Activated T-helper 2 cell treated with anti-CD3 and anti-CD28 coated beads, Interferon-gamma antibody, Interleukin-2, Interleukin-4, amounts not matched to agents 10 μg/mL and 5 μg/mL and 100 μg/mL, durations not matched to agents 14 hours and 24 hours and 36 hours (primary cell): Measurements from ENCODE around the gene COMP. TPM values are rescaled to one million over a fixed set of nuclear protein-coding genes. Genes with fewer than 3 reads are reported as not detected.

Experiments used
- DNase-seq: peaks from one replicate; pipeline ENCODE4 v3.0.0; 2021; ENCODE audit warnings: low spot score
- H3K27ac Mint-ChIP-seq: one replicate; pipeline ENCODE4 v1.8.0; 2021; ENCODE audit warnings: mixed read lengths
- H3K27me3 Mint-ChIP-seq: one replicate; pipeline ENCODE4 v1.8.0; 2021; ENCODE audit warnings: low read depth, mixed read lengths
- H3K36me3 Mint-ChIP-seq: one replicate; pipeline ENCODE4 v1.8.0; 2021; ENCODE audit warnings: low read depth, mixed read lengths
- H3K4me1 Mint-ChIP-seq: one replicate; pipeline ENCODE4 v1.8.0; 2021; ENCODE audit warnings: low read depth, mixed read lengths
- H3K4me3 Mint-ChIP-seq: one replicate; pipeline ENCODE4 v1.8.0; 2021; ENCODE audit warnings: low read depth, mild to moderate bottlenecking, moderate library complexity, mixed read lengths
- H3K9me3 Mint-ChIP-seq: one replicate; pipeline ENCODE4 v1.8.0; 2021; ENCODE audit warnings: mixed read lengths
- intact Hi-C: fragments of 100-400 bp; cut with micrococcal nuclease; formaldehyde crosslinking; loops from one replicate; pipeline ENCODE4 v1.15.1; 2023
- total RNA-seq: library from RNA; stranded (reverse); gene quantifications from 2 replicates; pipeline ENCODE4 v1.2.3, GENCODE V29; 2022

Gene COMP
- total RNA-seq, 1 donor from 2014 or later = not detected

DNA sequence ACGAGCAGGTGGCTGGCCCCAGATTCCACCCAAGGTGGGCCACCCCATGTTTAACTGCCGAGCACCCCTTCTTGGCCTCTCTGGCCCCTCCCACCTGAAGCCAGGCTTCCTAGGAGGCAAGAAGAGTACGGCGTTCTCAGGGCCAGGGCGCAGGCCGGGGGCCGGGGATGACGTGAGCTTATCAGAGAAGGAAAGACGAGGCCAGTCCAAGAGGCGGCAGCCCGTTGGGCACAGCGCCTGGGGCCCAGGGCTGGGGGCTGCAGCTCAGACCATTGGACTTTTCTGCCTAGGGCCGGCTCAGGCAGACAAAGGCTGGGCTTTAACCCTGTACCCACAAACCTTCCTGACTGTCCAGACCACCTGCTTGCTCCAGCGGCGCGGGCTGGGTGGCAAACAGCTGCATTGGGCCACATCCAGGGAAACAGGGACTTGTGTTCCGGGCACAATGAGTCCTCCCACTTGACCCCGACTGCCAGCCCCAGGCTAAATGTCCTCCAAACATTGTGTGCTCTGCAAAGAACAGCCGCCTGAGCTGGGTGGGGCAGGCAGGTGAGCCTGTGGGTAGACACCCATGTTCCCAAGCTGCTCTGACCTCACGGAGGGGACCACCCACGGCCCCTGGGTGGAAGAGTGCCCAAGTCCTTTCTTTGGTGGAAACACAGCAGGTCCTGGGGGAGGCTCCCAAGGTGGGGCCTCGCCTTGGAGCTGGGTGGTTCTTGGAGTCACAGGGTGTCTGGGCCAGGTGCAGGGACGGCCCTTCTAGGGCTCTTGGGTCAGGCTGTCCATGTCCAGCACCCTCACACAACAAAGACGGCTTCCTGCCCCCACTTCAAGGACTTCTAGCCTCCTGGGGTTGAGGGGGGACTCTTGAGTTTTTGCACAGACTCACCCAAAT lies 21.9 kb downstream of the COMP start:
- intact Hi-C loops = no loop called here
- Mint-ChIP-seq H3K9me3 (no peaks in the 10 kb centered on the region), H3K4me3 (no peak overlapping the region), H3K36me3 (no peaks in the 10 kb centered on the region), H3K27ac (no peak overlapping the region), H3K27me3 (no peaks in the 10 kb centered on the region), H3K4me1 (no peaks in the 10 kb centered on the region)
- DNase-seq = no peak

DNA sequence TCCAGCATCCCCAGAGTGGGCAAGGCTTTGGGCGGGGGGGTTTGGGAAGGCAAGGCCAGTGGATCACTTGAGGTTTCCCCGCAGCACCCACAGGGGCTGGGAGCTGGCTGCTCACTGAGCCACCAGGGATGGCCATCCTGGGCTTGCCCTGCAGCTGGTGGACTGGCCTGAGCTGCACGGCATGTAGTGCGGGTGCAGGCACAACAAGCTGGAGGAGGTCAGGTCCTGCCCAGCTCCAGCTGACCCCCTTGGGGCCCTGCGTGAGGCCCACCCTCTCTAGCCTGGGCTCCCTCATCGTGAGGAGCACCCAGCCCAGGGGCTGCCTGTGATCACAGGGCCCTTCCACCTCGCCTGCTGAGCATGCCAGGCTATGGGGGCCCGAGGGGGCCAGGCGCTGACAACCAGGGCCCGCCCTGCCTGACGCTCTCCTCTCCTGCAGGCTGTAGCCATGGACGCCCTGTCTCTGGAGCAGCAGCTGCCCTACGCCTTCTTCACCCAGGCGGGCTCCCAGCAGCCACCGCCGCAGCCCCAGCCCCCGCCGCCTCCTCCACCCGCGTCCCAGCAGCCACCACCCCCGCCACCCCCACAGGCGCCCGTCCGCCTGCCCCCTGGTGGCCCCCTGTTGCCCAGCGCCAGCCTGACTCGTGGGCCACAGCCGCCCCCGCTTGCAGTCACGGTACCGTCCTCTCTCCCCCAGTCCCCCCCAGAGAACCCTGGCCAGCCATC lies 22.9 kb downstream of the COMP start:
- Mint-ChIP-seq H3K36me3 (no peaks in the 10 kb centered on the region), H3K4me1 (no peaks in the 10 kb centered on the region), H3K27me3 (no peaks in the 10 kb centered on the region), H3K4me3 (no peak overlapping the region), H3K27ac (no peak overlapping the region), H3K9me3 (no peaks in the 10 kb centered on the region)
- no peak for DNase-seq
- intact Hi-C loops = no loop called here

DNA sequence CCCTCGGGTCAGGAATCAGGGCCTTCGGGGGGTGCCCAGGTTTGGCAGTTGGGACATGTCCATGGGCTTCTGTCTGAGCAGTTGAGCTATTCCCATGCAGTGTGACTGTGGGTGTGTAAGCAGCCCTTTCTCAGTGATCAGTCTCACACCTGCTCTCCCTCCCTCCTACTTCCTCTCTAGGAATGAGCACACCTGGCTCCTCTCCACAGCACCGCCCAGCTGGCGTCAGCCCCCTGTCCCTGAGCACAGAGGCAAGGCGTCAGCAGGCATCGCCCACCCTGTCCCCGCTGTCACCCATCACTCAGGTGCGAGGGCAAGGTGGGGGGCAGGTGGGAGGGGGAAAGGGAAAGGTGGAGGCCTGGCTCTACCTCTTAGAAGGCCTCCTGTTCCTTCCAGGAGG lies 25.9 kb downstream of the COMP start:
- Mint-ChIP-seq H3K27ac (no peak overlapping the region), H3K36me3 (no peaks in the 10 kb centered on the region), H3K4me1 (no peaks in the 10 kb centered on the region), H3K27me3 (no peaks in the 10 kb centered on the region), H3K9me3 (no peaks in the 10 kb centered on the region), H3K4me3 (no peak overlapping the region)
- no peak for DNase-seq
- intact Hi-C loops = no loop called here

DNA sequence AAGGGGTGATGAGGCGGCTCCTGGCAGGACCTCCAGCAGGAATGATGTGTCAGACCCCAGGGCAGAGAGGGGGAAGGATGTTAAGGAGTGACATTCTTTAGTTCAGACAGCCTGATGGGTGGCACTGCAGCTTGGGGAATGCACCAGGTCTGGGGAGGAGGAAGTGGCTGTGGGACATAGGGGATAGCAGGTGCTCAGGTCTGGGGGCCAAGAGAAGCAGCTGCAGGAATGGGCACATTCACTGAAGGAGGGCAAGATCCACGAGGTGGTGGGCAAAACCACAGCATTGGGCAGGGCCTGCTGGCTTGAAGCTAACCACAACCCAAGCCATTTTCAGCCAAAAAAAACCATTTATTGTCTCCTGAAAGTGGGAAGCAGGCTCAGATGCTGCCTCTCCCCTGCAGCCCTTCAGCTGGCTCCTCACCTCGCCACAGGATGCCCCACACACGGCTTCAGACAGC lies 26.5 kb downstream of the COMP start:
- Mint-ChIP-seq H3K4me1 (no peaks in the 10 kb centered on the region), H3K27ac (no peak overlapping the region), H3K27me3 (no peaks in the 10 kb centered on the region), H3K4me3 (no peak overlapping the region), H3K9me3 (no peaks in the 10 kb centered on the region), H3K36me3 (no peaks in the 10 kb centered on the region)
- intact Hi-C loops = no loop called here
- DNase-seq = no peak

DNA sequence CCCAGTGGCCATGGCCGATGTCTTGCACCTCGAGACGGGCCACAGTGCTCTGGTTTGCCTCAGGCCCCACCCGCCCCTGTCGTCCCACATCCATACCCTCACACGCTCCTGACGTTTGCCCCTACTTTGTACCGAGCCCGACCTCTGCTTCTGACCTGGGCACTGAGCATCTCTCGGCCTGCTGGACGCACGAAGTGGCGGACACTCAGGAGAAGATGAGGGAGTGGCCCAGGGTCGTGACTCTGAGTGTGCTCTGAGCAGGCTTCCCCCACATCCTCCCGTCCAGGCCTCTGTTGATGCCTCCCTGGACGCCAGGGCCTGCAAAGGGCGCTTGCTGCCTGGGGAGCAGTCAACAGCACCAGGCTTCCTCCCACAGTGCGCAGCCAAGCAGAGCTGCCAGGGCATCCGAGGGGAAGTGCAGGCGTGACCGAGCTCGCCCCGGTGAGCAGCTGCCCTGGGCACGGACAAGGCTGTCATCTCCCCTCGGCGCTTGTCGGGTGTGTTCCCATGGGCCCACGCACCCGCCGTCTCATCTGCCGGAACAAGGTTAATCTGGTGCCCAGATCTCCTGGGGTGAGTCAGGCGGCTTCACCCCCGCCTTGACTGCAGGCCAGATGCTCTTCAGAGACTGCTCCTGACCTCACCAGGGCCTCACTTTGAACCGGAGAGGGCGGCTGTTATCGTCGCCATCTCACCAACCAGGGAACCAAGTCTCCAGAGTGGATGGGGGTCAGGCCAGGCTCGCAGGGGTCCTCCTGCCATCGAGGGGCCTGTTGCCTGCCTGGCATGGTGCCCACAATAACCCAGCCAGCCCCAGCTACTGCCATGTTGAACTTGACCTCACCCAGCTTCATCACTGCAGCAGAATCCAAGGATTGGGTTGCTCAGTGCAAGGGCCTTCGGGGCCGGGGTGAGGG lies 27.2 kb downstream of the COMP start:
- Mint-ChIP-seq H3K36me3 (no peaks in the 10 kb centered on the region), H3K9me3 (no peaks in the 10 kb centered on the region), H3K4me3 (no peak overlapping the region), H3K27ac (no peak overlapping the region), H3K4me1 (no peaks in the 10 kb centered on the region), H3K27me3 (no peaks in the 10 kb centered on the region)
- no peak for DNase-seq
- intact Hi-C loops = no loop called here

DNA sequence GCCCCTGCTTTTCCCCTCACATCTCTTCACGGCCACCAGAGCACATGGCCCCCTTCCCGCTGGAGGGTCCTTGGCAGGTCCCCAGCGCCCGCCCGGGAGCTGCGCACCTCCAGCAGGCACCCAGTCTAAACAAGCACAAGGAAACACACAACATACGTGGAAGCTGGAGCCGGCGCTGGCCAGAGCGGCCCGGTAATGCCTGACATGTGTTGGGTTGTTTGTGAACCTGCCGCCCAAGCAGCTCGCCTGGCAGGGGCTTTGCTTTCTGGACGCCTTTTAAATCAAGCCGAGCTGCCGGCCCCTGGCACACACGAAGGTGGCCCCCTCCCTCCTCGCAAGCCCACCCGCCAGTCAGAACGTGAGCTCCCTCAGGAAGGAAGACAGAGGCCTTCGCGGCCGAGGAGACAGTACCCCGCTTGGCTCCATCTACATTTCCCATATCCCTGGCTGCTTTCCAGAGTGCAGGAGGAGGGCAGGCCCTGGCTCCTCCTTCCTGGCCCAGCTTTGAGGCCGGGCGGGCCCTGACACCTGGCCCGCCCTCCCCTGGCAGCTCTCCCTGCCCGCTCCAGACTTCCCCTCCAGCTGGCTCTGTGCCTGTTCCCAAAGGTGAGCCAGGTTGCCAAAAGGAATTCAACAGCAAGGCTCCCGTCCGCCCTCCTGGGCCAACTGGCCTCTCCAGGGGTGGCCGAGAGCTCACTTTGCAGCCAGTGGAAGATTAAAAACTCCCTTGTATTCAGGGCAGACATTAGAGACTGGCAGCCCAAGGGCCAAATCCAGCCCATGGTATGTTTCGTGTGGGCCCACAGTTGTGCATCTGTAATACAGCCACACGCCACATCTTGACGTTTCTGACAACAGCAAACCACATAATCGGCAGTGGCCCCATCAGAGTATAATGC lies 28.7 kb downstream of the COMP start:
- H3K9me3 Mint-ChIP-seq = no peaks in the 10 kb centered on the region
- no peak overlapping the region for H3K27ac Mint-ChIP-seq
- no peak for DNase-seq
- H3K4me3 Mint-ChIP-seq = no peak overlapping the region
- intact Hi-C loops = no loop called here
- H3K27me3 Mint-ChIP-seq = no peaks in the 10 kb centered on the region
- H3K36me3 Mint-ChIP-seq = no peaks in the 10 kb centered on the region
- H3K4me1 Mint-ChIP-seq = no peaks in the 10 kb centered on the region

DNA sequence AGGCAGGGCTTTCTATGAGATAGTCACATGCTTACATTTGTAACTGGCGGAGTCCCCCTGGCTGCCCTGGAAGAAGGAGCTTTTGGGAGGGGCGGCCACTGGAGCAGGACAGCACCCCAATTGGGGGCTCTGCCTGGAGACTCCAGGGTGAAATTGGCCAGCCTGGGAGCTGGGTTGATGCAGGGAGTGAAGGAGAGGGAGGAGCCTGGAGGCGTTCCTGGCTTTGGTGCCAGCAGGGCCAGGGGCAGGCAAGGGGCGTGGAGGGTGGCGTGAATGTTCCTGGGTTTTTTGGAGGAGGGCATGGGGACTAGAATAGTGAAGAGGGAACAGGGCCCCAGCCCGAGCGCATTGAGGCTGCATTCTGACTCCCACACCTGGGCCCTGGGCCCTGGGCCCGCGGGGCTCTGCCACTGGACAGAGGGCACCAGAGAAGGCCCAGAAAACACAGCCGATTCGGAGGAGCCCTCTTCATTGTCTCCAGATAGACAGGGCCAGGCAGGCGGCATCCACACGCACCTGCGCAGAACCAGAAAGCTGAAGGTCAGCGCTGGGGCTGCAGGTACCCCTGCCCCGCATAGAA lies 29.5 kb downstream of the COMP start:
- Mint-ChIP-seq H3K4me1 (no peaks in the 10 kb centered on the region), H3K9me3 (no peaks in the 10 kb centered on the region), H3K27ac (no peak overlapping the region), H3K4me3 (no peak overlapping the region), H3K27me3 (no peaks in the 10 kb centered on the region), H3K36me3 (no peaks in the 10 kb centered on the region)
- no peak for DNase-seq
- intact Hi-C loops = no loop called here

DNA sequence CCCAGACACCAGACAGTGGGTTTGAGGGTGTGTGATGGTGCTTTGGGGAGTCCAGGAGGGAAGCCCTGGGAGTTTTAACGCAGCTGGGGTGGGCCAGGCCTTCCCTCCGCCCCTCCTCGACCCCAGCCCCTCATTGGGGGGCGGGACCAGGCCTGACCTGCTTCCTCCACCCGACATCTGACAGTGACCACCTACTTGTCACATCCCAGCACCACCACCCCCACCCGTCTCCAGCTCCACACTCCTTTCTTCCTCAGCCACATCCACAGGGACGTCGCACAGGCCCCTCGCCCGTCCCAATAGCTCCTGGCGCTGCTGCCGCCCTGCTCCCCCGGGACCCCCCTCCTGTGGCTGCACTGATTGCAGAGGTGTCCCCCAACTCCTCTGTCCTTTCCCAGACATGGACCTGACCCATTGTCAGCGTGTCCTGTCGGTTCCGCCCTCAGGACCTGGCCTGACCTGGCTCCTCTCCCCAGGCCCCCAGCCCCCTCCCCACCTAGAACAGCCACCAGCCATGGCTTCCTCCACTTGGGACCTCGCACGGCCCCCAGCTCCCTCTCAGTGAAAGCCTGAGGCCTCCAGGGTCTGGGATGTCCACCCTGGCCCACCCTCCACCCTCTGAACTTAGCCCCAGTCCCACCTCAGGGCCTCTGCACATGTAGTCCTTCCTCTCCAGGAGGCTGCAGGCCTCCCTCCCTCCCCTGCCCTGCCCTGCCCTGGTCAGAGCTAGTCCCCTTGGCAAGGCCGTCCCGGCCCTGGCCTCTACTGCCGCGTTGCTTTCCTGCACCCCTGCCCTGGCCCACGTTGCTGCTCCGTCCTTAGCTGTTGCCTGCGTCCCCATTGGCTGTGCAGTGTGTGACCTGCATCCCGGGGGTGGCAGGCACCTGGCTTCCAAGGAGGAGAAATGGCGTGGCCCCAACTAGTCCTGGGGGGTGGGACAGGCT lies 30.4 kb downstream of the COMP start:
- no peaks in the 10 kb centered on the region for H3K4me1 Mint-ChIP-seq
- DNase-seq = no peak
- no peaks in the 10 kb centered on the region for H3K36me3 Mint-ChIP-seq
- H3K27me3 Mint-ChIP-seq = no peaks in the 10 kb centered on the region
- no peak overlapping the region for H3K27ac Mint-ChIP-seq
- H3K4me3 Mint-ChIP-seq = no peak overlapping the region
- H3K9me3 Mint-ChIP-seq = no peaks in the 10 kb centered on the region
- intact Hi-C loops = no loop called here

DNA sequence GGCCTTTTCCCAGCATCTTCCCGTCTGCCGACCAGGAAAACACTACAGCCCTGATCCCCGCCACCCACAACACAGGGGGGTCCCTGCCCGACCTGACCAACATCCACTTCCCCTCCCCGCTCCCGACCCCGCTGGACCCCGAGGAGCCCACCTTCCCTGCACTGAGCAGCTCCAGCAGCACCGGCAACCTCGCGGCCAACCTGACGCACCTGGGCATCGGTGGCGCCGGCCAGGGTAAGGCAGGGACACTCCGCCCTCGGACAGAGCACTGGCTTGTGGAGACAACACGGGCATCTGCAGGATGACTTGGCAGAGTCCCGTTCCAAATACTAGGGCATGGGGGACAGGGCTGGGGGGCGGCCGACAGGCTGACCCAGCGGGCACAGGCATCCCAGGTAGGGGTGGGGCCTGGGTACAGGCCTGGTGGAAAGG lies 31.1 kb downstream of the COMP start:
- no peak overlapping the region for H3K27ac Mint-ChIP-seq
- no peaks in the 10 kb centered on the region for H3K9me3 Mint-ChIP-seq
- H3K36me3 Mint-ChIP-seq = no peaks in the 10 kb centered on the region
- intact Hi-C loops = no loop called here
- DNase-seq = no peak
- H3K4me1 Mint-ChIP-seq = no peaks in the 10 kb centered on the region
- H3K4me3 Mint-ChIP-seq = no peak overlapping the region
- no peaks in the 10 kb centered on the region for H3K27me3 Mint-ChIP-seq

DNA sequence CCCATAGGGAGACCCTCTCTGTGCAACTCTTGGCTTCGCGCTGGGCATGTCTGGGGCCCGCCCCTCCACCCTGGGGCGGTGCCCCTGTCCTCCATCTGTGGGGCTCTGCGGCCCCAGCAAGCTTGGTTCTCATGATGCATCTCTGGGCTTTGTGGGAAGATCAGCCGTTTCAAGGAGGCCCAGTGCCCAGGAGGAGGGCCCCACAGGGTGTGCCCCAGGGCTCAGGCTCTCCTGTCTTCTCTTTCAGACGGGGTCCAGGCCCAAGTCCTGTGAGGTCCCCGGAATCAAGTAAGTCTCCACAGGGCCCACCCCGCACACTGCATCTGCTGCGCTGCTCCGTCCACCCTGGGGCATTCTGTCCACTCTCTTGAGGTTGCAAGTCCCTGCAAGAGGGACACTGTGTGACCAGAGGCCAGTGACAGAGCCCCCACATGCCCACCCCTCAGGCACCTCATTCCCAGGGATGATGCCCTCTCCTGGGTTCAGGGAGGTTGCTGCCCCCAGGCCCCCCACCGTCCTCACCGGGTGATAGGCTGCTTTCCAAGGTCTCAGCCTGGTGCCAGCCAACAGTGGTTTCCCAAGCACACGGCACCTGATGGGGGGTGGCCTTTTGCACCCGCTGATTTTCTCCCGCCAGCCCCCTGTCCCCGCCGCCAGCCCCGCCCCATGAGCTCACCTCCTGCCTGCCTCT lies 31.7 kb downstream of the COMP start:
- no peak overlapping the region for H3K4me3 Mint-ChIP-seq
- intact Hi-C loops = no loop called here
- no peak overlapping the region for H3K27ac Mint-ChIP-seq
- H3K9me3 Mint-ChIP-seq = no peaks in the 10 kb centered on the region
- H3K36me3 Mint-ChIP-seq = no peaks in the 10 kb centered on the region
- no peaks in the 10 kb centered on the region for H3K27me3 Mint-ChIP-seq
- DNase-seq = no peak
- H3K4me1 Mint-ChIP-seq = no peaks in the 10 kb centered on the region
